ENCODE results near the gene DNAJC1. TPM values are rescaled to one million over a fixed set of nuclear protein-coding genes. Genes with fewer than 3 reads are reported as not detected.

Gene DNAJC1
- total RNA-seq, 2 donors from 2014 or later, result 27.4 to 33.8 TPM

DNA sequence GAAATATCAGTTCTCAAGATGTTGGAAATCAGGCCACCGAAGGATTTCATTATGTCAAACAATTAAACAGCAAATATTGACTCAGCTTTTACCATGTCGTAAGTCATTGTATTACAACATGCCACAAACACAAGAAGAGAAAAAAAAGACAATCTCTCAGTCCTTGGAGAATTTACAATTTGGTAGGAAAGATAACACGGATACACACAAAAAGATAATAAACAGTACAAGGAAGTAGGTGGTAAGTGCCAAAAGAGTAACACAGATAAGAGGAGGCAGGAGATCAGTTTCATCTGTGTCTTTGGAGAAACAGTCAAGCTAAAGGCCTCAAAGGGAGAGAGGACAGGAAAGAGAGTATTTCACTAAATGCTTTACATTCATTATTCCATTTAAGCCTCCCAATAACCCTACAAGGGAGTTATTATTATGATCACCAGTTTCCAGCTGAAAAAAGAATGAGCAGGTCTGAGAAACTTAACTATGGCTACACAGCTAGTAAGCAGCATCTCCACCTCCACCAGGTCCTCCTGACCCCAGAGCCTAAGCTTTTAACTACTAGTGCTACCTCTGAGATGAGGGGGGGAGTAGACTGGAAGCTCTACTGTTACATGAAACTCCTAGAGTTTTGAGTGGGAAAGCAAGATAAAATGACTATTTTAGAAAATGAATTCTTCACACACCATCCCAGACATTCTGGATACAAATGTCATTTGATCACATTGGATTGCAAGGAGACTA lies 13.9 kb upstream of the DNAJC1 start:
- H3K9me3 ChIP-seq, result no peaks in the 10 kb centered on the region
- no peaks in the 10 kb centered on the region for H3K4me1 ChIP-seq
- H3K27me3 ChIP-seq, result no peaks in the 10 kb centered on the region
- DNase-seq, result no peak
- TF ChIP-seq, protein P1, sequence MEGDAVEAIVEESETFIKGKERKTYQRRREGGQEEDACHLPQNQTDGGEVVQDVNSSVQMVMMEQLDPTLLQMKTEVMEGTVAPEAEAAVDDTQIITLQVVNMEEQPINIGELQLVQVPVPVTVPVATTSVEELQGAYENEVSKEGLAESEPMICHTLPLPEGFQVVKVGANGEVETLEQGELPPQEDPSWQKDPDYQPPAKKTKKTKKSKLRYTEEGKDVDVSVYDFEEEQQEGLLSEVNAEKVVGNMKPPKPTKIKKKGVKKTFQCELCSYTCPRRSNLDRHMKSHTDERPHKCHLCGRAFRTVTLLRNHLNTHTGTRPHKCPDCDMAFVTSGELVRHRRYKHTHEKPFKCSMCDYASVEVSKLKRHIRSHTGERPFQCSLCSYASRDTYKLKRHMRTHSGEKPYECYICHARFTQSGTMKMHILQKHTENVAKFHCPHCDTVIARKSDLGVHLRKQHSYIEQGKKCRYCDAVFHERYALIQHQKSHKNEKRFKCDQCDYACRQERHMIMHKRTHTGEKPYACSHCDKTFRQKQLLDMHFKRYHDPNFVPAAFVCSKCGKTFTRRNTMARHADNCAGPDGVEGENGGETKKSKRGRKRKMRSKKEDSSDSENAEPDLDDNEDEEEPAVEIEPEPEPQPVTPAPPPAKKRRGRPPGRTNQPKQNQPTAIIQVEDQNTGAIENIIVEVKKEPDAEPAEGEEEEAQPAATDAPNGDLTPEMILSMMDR (IDR thresholded peaks at IDR 0.05), result no peak
- no peak overlapping the region for H3K9ac ChIP-seq (ENCODE audit: low read depth in 2 of 2, low read length in 2 of 2)
- H3K36me3 ChIP-seq, result no peaks in the 10 kb centered on the region
- H3K27ac ChIP-seq, result no peak overlapping the region
- H3K4me3 ChIP-seq, result no peak overlapping the region
- intact Hi-C loops (cut with DNase I), result no loop called here

DNA sequence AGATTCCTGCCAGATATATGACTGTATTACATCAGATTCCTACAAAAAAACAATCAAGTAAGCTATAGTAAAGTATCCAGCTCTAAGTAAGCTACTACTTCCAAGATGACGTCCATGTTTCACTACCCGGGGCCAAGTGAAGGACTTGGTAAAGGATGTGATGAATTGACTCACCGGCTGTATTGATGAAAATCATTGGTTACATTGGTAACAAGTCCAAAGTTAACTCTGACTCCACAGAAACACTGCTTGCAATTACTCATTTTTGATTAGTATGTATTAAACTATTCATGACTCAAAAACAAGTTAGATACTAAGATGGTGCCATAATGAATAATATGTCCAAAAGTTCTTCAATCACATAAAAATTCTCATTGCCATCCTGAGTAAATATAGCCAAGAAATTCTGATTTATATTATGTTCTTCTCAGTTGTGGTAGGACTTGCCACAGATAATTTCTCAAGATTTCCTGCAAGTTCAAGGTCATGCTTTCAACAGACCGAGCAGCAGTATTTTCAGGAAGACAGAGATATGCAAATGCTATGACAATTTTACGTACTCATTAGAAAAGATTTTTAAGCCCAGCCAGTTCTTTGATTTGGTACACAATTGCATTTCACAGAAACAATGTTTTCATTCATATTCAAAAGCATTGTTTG lies 12.6 kb upstream of the DNAJC1 start:
- Histone ChIP-seq H3K9me3 (no peaks in the 10 kb centered on the region), H3K9ac (ENCODE audit: low read depth in 2 of 2, low read length in 2 of 2) (no peak overlapping the region), H3K36me3 (no peaks in the 10 kb centered on the region), H3K27me3 (no peaks in the 10 kb centered on the region), H3K4me1 (no peaks in the 10 kb centered on the region), H3K27ac (no peak overlapping the region), H3K4me3 (no peak overlapping the region)
- intact Hi-C loops (cut with DNase I), result no loop called here
- TF ChIP-seq, protein P1 (IDR thresholded peaks at IDR 0.05), result no peak
- DNase-seq, result no peak

DNA sequence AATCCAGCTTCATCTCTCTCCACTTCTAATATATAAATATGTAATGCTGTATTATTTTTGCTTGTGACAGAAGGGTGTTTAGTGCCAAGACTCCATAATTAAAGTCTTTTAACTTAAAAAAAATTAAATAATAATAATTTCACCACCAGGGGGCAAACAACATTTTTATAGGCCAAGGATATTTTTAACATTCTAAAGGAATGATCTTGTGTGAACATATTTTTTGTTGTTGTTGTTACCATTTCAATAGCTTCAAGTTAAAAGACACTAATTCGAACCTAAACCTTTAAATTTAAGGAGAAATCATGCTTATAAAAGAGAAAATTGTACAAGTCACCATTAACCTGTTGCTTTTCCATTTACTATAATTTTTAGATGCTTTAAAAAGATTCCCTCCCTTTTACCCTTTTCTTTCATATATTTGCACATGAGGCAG lies 7.5 kb upstream of the DNAJC1 start:
- H3K36me3 ChIP-seq, result no peaks in the 10 kb centered on the region
- TF ChIP-seq, protein P1 (IDR thresholded peaks at IDR 0.05), result peak; percentile 41
- intact Hi-C loops (cut with DNase I), result no loop called here

DNA sequence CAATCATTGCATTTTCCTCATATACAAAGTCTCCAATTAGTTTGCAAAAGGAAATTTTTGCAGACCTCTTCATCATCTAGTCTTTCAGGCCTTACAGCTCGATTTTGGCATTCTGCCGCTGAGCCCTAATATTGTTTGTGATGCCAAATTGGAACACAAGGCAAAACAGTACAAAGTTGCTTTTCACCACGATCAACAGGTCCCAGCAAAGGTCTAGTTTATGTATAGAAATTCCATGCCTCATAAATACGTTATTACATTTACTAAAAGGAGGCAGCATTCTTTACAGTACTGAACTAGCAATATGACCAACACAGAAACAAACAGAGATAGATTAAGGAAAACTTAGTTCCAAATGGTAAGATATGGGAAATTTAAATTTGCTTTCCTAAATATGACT lies 7.0 kb upstream of the DNAJC1 start:
- Histone ChIP-seq H3K4me3 (no peak overlapping the region), H3K4me1 (no peaks in the 10 kb centered on the region), H3K9me3 (no peaks in the 10 kb centered on the region), H3K9ac (ENCODE audit: low read depth in 2 of 2, low read length in 2 of 2) (no peak overlapping the region), H3K27ac (no peak overlapping the region), H3K27me3 (no peaks in the 10 kb centered on the region), H3K36me3 (no peaks in the 10 kb centered on the region)
- TF ChIP-seq, protein P1 (IDR thresholded peaks at IDR 0.05), result no peak
- no peak for DNase-seq
- intact Hi-C loops (cut with DNase I), result no loop called here

More for the DNA sequence above, 7.5 kb upstream of the DNAJC1 start:
- H3K4me1 ChIP-seq, result no peaks in the 10 kb centered on the region
- no peaks in the 10 kb centered on the region for H3K9me3 ChIP-seq
- no peaks in the 10 kb centered on the region for H3K27me3 ChIP-seq
- H3K4me3 ChIP-seq, result no peak overlapping the region
- no peak overlapping the region for H3K9ac ChIP-seq (ENCODE audit: low read depth in 2 of 2, low read length in 2 of 2)
- no peak for DNase-seq
- no peak overlapping the region for H3K27ac ChIP-seq

DNA sequence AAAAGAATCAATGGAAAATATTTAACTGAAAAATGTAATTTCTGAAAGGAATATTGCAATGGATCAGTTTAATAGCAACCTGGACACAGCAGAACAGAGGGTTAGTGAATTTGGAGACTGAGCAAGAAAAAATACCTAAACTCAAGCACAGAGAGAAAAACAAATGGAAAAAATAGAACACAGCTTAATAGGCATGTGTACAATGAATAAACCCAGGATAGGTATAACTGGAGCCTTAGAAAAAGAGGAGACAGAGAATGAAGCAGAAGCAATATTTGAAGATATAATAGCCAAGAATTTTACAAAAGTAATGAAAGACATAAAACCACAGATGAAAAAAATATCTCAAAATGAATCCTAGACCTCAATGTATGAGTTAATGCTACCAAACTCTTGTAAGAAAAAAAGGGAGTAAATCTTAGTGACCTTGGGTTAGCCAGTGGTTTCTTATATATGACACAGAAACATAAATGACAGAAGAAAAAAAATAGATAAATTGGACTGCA lies 2.9 kb upstream of the DNAJC1 start:
- Histone ChIP-seq H3K4me3 (no peak overlapping the region), H3K4me1 (no peaks in the 10 kb centered on the region), H3K36me3 (no peaks in the 10 kb centered on the region), H3K9me3 (no peaks in the 10 kb centered on the region), H3K27ac (no peak overlapping the region), H3K9ac (ENCODE audit: low read depth in 2 of 2, low read length in 2 of 2) (no peak overlapping the region), H3K27me3 (no peaks in the 10 kb centered on the region)
- TF ChIP-seq, protein P1 (IDR thresholded peaks at IDR 0.05), result no peak
- no peak for DNase-seq
- intact Hi-C loops (cut with DNase I), result loop anchor here (5.0 to 10.0 kb wide), 3 partner anchors 708 to 1058 kb away; partner anchors contain the start of gene PIP4K2A

All from colonic mucosa (tissue), 4 donors.